Measurements from ENCODE around the gene GALR2.

- TF ChIP-seq BHLHE40 (IDR thresholded peaks at IDR 0.05; ENCODE audit: borderline replicate concordance) (no peak), PKNOX1 (IDR thresholded peaks at IDR 0.05) (no peak), L3MBTL2 (conservative IDR thresholded peaks at IDR 0.05) (no peak), SUZ12 (IDR thresholded peaks at IDR 0.05) (no peak), FOXK2 (IDR thresholded peaks at IDR 0.05) (no peak), HDGF (IDR thresholded peaks at IDR 0.05; ENCODE audit: borderline replicate concordance) (no peak), SP1 (IDR thresholded peaks at IDR 0.05) (no peak), TARDBP (IDR thresholded peaks at IDR 0.05) (no peak), ARNT (IDR thresholded peaks at IDR 0.05) (no peak), ZNF384 (IDR thresholded peaks at IDR 0.05) (no peak), CTBP1 (IDR thresholded peaks at IDR 0.05; ENCODE audit: borderline replicate concordance) (no peak)
Measured at GRCh38 chr17:76090517-76091129, 16.0 kb downstream of the GALR2 start.

Data from HEK293T (cell line).